ENCODE data around the gene MRPS18A. TPM values are rescaled to one million over a fixed set of nuclear protein-coding genes. Genes with fewer than 3 reads are reported as not detected.

Gene MRPS18A
- total and polyA plus RNA-seq, 2 of the 13 experiments (the other 11 are each of a cell fraction or from before 2014, with no cell fraction given), result 87.8 to 89.1 TPM

- TF ChIP-seq, protein P1, sequence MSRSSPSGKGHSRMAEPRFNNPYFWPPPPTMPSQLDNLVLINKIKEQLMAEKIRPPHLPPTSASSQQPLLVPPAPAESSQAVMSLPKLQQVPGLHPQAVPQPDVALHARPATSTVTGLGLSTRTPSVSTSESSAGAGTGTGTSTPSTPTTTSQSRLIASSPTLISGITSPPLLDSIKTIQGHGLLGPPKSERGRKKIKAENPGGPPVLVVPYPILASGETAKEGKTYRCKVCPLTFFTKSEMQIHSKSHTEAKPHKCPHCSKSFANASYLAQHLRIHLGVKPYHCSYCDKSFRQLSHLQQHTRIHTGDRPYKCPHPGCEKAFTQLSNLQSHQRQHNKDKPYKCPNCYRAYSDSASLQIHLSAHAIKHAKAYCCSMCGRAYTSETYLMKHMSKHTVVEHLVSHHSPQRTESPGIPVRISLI (CRISPR knock-in tag; IDR thresholded peaks at IDR 0.05; ENCODE audit: borderline replicate concordance), result no peak
- TF ChIP-seq NCOR1 (IDR thresholded peaks at IDR 0.05; ENCODE audit: borderline replicate concordance, low read length) (no peak), SOX5 (CRISPR knock-in tag; IDR thresholded peaks at IDR 0.05; ENCODE audit: borderline replicate concordance) (peak; percentile 87), NR2C2 (CRISPR knock-in tag; IDR thresholded peaks at IDR 0.05; ENCODE audit: borderline replicate concordance) (peak; percentile 59; the same call in 1 of the 2 replicates), ZFP62 (CRISPR knock-in tag; IDR thresholded peaks at IDR 0.05) (no peak), NFE2 (CRISPR knock-in tag; IDR thresholded peaks at IDR 0.05) (no peak), MXD1 (CRISPR knock-in tag; IDR thresholded peaks at IDR 0.05) (0 out of 2 replicates have a peak, but pooled peaks have one; percentile 53), HDAC1 (CRISPR knock-in tag; IDR thresholded peaks at IDR 0.05) (peak; percentile 56; the same call in 1 of the 2 replicates), TARDBP (CRISPR knock-in tag; IDR thresholded peaks at IDR 0.05) (peak; percentile 68), ZNF264 (CRISPR knock-in tag; IDR thresholded peaks at IDR 0.05) (no peak), ZNF225 (CRISPR knock-in tag; IDR thresholded peaks at IDR 0.05) (peak; percentile 95), MED8 (CRISPR knock-in tag; IDR thresholded peaks at IDR 0.05; ENCODE audit: insufficient replicate concordance) (peak; percentile 29), ELF1 (CRISPR knock-in tag; IDR thresholded peaks at IDR 0.05) (peak; percentile 38; the same call in 1 of the 2 replicates), ZNF660 (CRISPR knock-in tag; IDR thresholded peaks at IDR 0.05; ENCODE audit: borderline replicate concordance, low read depth) (no peak), MLX (CRISPR knock-in tag; IDR thresholded peaks at IDR 0.05) (peak; percentile 84), ZNF720 (CRISPR knock-in tag; IDR thresholded peaks at IDR 0.05) (no peak), FOSL2 (CRISPR knock-in tag; IDR thresholded peaks at IDR 0.05) (peak; percentile 82), SP140L (CRISPR knock-in tag; IDR thresholded peaks at IDR 0.05; ENCODE audit: borderline replicate concordance) (peak; percentile 73; the same call in 1 of the 2 replicates), ZNF883 (CRISPR knock-in tag; IDR thresholded peaks at IDR 0.05; ENCODE audit: not compliant biosample characterization) (peak; percentile 58), HNRNPLL (IDR thresholded peaks at IDR 0.05; ENCODE audit: low read depth, low read length, poor library complexity, severe bottlenecking) (peak; percentile 30), ETV5 (CRISPR knock-in tag; IDR thresholded peaks at IDR 0.05; ENCODE audit: borderline replicate concordance) (peak; percentile 48)
- TF ChIP-seq, protein P2, sequence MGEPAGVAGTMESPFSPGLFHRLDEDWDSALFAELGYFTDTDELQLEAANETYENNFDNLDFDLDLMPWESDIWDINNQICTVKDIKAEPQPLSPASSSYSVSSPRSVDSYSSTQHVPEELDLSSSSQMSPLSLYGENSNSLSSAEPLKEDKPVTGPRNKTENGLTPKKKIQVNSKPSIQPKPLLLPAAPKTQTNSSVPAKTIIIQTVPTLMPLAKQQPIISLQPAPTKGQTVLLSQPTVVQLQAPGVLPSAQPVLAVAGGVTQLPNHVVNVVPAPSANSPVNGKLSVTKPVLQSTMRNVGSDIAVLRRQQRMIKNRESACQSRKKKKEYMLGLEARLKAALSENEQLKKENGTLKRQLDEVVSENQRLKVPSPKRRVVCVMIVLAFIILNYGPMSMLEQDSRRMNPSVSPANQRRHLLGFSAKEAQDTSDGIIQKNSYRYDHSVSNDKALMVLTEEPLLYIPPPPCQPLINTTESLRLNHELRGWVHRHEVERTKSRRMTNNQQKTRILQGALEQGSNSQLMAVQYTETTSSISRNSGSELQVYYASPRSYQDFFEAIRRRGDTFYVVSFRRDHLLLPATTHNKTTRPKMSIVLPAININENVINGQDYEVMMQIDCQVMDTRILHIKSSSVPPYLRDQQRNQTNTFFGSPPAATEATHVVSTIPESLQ (CRISPR knock-in tag; conservative IDR thresholded peaks at IDR 0.05), result no peak
- TF ChIP-seq, protein P3, sequence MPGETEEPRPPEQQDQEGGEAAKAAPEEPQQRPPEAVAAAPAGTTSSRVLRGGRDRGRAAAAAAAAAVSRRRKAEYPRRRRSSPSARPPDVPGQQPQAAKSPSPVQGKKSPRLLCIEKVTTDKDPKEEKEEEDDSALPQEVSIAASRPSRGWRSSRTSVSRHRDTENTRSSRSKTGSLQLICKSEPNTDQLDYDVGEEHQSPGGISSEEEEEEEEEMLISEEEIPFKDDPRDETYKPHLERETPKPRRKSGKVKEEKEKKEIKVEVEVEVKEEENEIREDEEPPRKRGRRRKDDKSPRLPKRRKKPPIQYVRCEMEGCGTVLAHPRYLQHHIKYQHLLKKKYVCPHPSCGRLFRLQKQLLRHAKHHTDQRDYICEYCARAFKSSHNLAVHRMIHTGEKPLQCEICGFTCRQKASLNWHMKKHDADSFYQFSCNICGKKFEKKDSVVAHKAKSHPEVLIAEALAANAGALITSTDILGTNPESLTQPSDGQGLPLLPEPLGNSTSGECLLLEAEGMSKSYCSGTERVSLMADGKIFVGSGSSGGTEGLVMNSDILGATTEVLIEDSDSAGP (CRISPR knock-in tag; IDR thresholded peaks at IDR 0.05; ENCODE audit: borderline replicate concordance), result peak; percentile 63; the same call in 1 of the 2 replicates
Observed at GRCh38 chr6:43724914-43725642, 37.5 kb upstream of the MRPS18A start (continued).

Measured in HepG2 (cell line).